ENCODE measurements around the gene WDPCP. TPM values are rescaled to one million over a fixed set of nuclear protein-coding genes. Genes with fewer than 3 reads are reported as not detected.

Gene WDPCP
- polyA plus RNA-seq, 2 of the 4 experiments (the other 2 are of a cell fraction), result 3.0 to 7.6 TPM

DNA sequence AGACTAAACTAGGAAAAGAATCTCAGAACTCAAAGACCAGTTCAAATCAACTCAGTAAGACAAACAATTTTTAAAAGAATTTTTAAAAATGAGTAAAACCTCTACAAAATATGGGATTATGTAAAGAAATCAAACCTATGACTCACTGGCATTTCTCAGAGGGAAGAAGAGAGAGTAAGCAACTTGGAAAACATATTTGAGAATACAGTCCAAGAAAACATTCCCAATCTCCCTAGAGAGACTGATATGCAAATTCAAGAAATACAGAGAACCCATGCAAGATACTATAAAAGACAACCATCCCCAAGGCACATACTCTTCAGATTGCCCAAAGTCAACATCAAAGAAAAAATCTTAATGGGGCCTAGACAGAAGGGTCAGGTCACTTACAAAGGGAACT is 162.7 kb downstream of the WDPCP start:
- ChIA-PET POLR2A (no interaction called here), CTCF (interaction anchor here (0.6 to 1.8 kb wide), 3 partner anchors 15 to 516 kb away, joined by 3 to 4 read pairs (median 4); no protein-coding TSS in a partner anchor)
- ATAC-seq (no peak), DNase-seq (ENCODE audit: low read depth in 1 of 2, low spot score in 1 of 2) (no peak), FAIRE-seq (no peak)
- Histone ChIP-seq H3K27ac (no peak overlapping the region), H3K4me1 (no peaks in the 10 kb centered on the region), H3K4me3 (no peak overlapping the region), H3K9me3 (peaks cover 2% of the 10 kb centered on the region; the same call in 1 of the 3 replicates), H3K4me2 (no peak overlapping the region)
- TF ChIP-seq RAD21 (conservative IDR thresholded peaks at IDR 0.05 in 1 of 2, IDR thresholded peaks at IDR 0.05 in 1 of 2) (no peak), MYC (IDR thresholded peaks at IDR 0.05; ENCODE audit: borderline replicate concordance, low read length) (no peak), HOXB5 (CRISPR knock-in tag; IDR thresholded peaks at IDR 0.05) (no peak), RCOR1 (IDR thresholded peaks at IDR 0.05; ENCODE audit: low read depth, low read length) (no peak)
- TF ChIP-seq, protein P1, sequence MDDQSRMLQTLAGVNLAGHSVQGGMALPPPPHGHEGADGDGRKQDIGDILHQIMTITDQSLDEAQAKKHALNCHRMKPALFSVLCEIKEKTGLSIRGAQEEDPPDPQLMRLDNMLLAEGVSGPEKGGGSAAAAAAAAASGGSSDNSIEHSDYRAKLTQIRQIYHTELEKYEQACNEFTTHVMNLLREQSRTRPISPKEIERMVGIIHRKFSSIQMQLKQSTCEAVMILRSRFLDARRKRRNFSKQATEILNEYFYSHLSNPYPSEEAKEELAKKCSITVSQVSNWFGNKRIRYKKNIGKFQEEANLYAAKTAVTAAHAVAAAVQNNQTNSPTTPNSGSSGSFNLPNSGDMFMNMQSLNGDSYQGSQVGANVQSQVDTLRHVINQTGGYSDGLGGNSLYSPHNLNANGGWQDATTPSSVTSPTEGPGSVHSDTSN (IDR thresholded peaks at IDR 0.05), result no peak

DNA sequence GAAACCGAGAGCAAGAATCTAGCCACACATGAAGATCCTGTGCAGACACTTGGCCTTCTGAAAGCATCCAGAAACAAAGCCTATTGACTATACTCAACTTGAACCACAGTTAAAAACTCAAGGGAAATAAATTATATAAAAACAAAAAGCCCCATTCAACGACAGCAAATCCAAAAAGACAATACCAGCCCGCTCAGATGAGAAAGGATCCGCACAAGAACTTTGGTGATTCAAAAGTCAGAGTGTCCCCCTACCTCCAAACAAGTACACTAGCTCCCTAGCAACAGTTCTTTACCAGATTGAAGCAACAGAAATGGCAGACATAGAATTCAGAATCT is 163.2 kb downstream of the WDPCP start:
- WGBS (ENCODE audit: missing lambda C conversion rate), result 74% methylated on average over 4 of the region's 4 CpGs
- ATAC-seq (no peak), FAIRE-seq (no peak), DNase-seq (ENCODE audit: low read depth in 1 of 2, low spot score in 1 of 2) (no peak)
- ChIA-PET POLR2A (no interaction called here), CTCF (interaction anchor here (0.6 to 1.8 kb wide), 4 partner anchors 9 to 208 kb away, joined by 3 to 4 read pairs (median 3); no protein-coding TSS in a partner anchor)
- Histone ChIP-seq H3K27ac (no peak overlapping the region), H3K4me1 (no peaks in the 10 kb centered on the region), H3K4me2 (no peak overlapping the region), H3K4me3 (no peak overlapping the region), H3K9me3 (peaks cover 2% of the 10 kb centered on the region; the same call in 1 of the 3 replicates)
- no peak for TF ChIP-seq RAD21 (conservative IDR thresholded peaks at IDR 0.05 in 1 of 2, IDR thresholded peaks at IDR 0.05 in 1 of 2)
- no peak for TF ChIP-seq BHLHE40 (IDR thresholded peaks at IDR 0.05; ENCODE audit: low read depth, low read length)
- TF ChIP-seq, protein P2, sequence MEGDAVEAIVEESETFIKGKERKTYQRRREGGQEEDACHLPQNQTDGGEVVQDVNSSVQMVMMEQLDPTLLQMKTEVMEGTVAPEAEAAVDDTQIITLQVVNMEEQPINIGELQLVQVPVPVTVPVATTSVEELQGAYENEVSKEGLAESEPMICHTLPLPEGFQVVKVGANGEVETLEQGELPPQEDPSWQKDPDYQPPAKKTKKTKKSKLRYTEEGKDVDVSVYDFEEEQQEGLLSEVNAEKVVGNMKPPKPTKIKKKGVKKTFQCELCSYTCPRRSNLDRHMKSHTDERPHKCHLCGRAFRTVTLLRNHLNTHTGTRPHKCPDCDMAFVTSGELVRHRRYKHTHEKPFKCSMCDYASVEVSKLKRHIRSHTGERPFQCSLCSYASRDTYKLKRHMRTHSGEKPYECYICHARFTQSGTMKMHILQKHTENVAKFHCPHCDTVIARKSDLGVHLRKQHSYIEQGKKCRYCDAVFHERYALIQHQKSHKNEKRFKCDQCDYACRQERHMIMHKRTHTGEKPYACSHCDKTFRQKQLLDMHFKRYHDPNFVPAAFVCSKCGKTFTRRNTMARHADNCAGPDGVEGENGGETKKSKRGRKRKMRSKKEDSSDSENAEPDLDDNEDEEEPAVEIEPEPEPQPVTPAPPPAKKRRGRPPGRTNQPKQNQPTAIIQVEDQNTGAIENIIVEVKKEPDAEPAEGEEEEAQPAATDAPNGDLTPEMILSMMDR (IDR thresholded peaks at IDR 0.05), result no peak
- TF ChIP-seq JUN (IDR thresholded peaks at IDR 0.05), result no peak
- TF ChIP-seq NFE2L2 (conservative IDR thresholded peaks at IDR 0.05; ENCODE audit: low read length), result no peak
- no peak for TF ChIP-seq HOXA7 (CRISPR knock-in tag; IDR thresholded peaks at IDR 0.05)
- TF ChIP-seq JUNB (IDR thresholded peaks at IDR 0.05), result no peak
- no peak for TF ChIP-seq GATA3 (IDR thresholded peaks at IDR 0.05; ENCODE audit: borderline replicate concordance)
- TF ChIP-seq, protein P3, sequence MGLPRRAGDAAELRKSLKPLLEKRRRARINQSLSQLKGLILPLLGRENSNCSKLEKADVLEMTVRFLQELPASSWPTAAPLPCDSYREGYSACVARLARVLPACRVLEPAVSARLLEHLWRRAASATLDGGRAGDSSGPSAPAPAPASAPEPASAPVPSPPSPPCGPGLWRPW (IDR thresholded peaks at IDR 0.05), result no peak
- TF ChIP-seq, protein P4, sequence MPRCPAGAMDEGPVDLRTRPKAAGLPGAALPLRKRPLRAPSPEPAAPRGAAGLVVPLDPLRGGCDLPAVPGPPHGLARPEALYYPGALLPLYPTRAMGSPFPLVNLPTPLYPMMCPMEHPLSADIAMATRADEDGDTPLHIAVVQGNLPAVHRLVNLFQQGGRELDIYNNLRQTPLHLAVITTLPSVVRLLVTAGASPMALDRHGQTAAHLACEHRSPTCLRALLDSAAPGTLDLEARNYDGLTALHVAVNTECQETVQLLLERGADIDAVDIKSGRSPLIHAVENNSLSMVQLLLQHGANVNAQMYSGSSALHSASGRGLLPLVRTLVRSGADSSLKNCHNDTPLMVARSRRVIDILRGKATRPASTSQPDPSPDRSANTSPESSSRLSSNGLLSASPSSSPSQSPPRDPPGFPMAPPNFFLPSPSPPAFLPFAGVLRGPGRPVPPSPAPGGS (IDR thresholded peaks at IDR 0.05), result no peak
- TF ChIP-seq, protein P5, sequence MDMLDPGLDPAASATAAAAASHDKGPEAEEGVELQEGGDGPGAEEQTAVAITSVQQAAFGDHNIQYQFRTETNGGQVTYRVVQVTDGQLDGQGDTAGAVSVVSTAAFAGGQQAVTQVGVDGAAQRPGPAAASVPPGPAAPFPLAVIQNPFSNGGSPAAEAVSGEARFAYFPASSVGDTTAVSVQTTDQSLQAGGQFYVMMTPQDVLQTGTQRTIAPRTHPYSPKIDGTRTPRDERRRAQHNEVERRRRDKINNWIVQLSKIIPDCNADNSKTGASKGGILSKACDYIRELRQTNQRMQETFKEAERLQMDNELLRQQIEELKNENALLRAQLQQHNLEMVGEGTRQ (IDR thresholded peaks at IDR 0.05), result no peak
- no peak for TF ChIP-seq MAFK (IDR thresholded peaks at IDR 0.05; ENCODE audit: partially characterized antibody)

DNA sequence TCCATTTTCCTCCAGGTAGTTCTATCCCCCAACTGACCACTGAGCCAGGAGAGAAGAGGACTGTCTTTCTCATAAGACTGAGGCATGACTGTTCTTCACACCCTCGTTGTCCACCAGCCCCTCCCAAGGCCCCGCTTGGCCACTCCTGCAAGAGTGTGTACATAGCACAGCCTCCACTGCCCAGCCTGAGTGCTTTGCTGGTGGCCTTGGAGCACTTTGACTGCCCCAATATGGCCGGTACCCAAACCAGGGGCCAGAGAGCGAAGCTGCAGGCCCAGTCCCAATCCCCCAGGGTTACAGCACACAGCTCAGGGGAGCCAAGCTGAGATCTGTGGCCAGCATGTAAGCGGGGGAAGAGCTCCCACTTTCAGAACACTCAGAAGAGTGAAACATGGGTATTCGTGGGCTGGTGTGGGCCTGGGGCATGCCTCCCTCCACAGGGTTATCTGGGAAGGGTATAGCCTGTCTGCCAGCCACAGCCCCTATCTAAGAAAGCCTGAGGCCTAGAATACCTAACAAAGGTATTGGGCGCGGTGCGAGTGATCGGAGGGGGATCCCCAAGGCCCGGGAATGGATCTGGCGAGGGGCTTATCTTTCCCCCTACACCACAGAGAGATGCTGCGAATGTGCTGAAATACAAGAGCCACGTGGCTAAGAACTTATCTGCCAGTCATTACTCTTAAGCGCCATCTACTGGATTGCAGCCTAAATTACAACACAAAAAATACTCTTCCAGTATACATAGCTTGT is 163.8 kb downstream of the WDPCP start:
- no peak for FAIRE-seq
- H3K9me3 ChIP-seq, result peaks cover 2% of the 10 kb centered on the region; the same call in 1 of the 3 replicates
- no peaks in the 10 kb centered on the region for H3K4me1 ChIP-seq
- ATAC-seq, result peak in 1 of 2 experiments; percentile 78; a peak in 5 of 6 replicates
- POLR2A ChIA-PET, result no interaction called here
- TF ChIP-seq, protein P6, sequence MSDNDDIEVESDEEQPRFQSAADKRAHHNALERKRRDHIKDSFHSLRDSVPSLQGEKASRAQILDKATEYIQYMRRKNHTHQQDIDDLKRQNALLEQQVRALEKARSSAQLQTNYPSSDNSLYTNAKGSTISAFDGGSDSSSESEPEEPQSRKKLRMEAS (IDR thresholded peaks at IDR 0.05), result peak; percentile 72
- TF ChIP-seq RAD21 (conservative IDR thresholded peaks at IDR 0.05 in 1 of 2, IDR thresholded peaks at IDR 0.05 in 1 of 2) (peak; percentile 29 to 56; a peak in 2 of 5 replicates), MYC (IDR thresholded peaks at IDR 0.05; ENCODE audit: borderline replicate concordance, low read length) (0 out of 2 replicates have a peak, but pooled peaks have one; percentile 28), JUN (IDR thresholded peaks at IDR 0.05) (no peak)
- TF ChIP-seq, protein P2 (IDR thresholded peaks at IDR 0.05), result peak; percentile 37; the same call in 2 of the 3 replicates
- DNase-seq (ENCODE audit: low read depth in 1 of 2, low spot score in 1 of 2), result peak; percentile 9 to 64
- H3K27ac ChIP-seq, result no peak overlapping the region
- H3K4me2 ChIP-seq, result no peak overlapping the region
- H3K4me3 ChIP-seq, result no peak overlapping the region
- CTCF ChIA-PET, result interaction anchor here (0.6 to 2.1 kb wide), 6 partner anchors 7 to 207 kb away, joined by 3 to 6 read pairs (median 4); no protein-coding TSS in a partner anchor
- WGBS (ENCODE audit: missing lambda C conversion rate), result 71% methylated on average over 14 of the region's 15 CpGs

Data from A549 (cell line).